CD4-positive, alpha-beta T cell treated with Interleukin-4 for 4 hours (primary cell): ENCODE data around the gene DLAT.
A peak's percentile ranks its signal among the peaks of the same experiment; 100 is the strongest.
"Not testable (repeated sequence)": the region's sequence is repeated elsewhere in the genome, so short reads cannot be mapped to it uniquely, and the experiment has no call there.

ENCODE experiments used
- DNase-seq: peaks from one replicate; pipeline ENCODE4 v3.0.0-alpha.2; 2020

The DLAT gene

DNA sequence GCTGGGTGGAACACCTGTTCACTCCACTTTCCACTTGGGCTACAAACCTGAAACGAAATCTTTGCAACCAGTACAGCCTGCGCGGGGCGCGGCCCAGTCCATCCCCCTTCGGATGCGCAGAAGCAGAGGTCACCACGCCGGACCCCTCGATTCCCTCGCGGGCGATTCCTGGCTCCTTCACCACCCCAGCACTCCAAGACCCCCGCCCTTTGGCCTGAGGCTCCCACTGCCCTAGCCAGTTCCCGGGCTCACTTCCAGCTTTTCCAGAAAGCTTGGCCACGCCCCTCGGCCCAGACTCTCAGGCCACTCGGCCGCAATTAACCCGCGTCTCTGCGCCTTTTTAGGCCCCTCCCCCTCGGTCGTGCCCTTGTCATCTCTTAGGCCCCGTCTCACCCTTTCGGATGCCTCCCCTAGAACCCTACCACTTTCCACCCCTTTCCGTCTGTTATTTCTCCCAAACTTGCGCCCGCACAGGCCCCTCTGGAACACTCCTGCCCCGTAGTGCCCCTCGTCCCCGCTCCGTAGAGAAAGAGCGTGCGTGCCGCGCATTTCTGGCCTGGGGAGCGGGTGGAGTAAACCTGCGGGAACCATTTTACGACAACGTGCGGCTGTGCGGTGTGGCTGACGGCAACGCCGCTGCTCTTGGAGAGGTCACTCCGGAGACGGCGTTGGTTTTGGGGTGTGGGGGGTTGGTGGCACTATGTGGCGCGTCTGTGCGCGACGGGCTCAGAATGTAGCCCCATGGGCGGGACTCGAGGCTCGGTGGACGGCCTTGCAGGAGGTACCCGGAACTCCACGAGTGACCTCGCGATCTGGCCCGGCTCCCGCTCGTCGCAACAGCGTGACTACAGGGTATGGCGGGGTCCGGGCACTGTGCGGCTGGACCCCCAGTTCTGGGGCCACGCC, at the start of gene DLAT:
Gene DLAT, plus strand, starts transcription at position 636 of the 906 bp plus-strand sequence. Its CDS starts 65 bp downstream, at position 701.
- peak; percentile 86 for DNase-seq

DNA sequence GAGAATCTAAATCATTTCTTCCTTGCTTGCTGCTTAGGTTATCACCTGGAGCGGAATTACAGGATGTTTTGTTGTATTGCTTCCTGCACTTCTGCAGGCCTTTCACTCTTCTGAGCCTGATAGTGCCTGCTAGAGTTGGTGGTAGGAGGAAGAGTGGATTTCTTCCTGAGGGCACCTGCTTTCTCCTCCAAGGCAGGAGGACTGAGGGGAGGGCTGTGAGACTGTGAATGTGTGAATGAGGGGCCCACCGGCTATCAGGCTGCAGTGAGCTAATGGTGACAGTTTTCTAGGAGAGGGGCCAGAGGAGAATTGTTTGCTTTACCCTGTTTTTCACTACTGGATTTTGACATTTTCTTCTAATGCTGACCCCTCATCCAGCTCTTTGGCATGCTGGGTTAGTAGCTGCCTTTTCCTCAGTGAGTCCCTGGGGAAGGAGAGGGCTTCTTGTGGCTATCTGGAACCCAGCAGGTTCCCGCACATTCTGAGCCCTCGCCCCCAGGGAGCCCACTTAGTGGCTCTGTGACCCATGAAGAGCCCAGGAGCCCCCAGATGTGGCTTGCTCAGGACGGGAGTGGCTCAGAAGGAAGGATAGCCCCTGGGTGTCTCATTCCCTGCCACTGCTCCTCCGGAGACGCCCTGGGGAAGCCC, 49.0 kb upstream of the DLAT start:
- DNase-seq: no peak

GRCh38 chr11:111976767-111977145, 48.5 kb upstream of the DLAT start:
- DNase-seq: no peak

DNA sequence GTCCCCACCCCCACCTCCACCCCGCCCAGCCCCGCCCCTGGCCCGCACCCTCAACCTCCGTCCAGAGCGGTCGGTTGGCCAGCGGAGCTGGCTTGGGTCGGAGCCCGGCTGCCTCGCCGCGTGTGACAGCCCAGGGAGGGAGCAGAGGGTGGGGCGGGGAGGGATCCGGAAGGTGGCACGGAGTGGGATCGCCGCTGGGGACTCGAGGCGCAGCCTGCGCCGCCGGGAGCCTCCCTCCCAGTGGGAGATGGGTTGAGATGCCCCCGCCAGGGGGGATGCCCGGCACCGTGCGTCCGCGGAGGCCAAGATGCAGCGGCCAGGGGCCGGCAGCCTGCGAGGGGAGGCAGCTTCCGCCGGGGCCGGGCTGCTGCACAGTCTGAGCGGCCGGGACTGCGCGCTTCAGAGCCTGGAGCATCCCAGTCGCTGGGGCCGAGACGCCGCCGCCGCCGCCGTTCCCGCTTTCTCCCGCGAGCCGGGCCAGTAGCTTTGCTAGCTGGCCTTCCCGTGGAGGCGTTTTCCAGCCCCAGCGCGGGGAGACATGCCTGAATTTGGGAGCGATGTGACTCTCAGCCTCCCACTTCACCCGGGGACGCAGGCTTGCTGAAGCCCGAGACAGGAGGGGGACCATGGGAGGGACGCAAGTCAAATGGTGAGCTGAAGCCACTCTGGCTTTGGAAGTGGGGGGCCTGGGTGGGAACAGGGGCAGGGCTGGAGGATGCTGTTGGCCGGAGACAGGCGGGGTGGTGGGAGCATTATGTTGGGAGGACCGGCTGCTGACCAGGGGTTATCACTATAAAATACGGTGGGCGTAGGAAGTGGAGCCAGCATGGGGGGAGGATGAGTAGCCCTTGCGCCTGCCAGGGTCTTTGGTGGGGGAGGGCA, 47.8 kb upstream of the DLAT start:
- no peak for DNase-seq

DNA sequence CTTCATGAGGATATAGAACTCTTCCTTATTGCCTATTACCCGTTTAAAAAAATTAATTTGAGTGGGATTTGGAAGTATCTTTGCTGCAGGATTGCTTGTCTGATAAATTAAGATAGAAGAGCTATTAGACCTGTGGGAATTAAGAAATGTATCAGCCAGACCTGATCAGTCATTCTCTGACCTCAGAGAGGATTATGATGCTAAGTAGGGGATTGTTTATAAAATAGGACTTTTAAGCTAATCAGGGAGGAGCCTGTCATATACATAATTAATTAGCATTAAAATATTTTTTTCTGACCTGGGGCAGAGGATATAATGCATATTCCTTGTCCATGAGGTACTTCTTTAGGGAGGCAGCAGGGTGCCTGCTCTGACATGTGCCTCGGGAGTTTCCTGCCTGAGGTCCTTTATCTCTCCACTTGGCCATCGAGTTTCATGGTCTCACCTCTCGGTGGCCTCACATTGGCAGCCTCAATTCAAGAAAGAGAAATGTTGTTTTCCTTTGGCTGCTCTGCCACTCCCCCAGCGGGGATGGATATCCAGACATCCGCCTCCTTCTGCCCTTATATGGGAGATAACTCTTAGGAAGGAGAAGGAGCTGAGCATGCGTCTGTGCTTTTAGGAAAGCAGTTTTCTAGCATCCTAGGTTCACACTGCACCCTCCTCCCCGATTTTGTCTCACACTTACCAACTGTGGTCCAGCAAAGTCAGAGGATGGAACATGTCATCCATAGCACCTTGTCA, 47.0 kb upstream of the DLAT start:
- DNase-seq: no peak

DNA sequence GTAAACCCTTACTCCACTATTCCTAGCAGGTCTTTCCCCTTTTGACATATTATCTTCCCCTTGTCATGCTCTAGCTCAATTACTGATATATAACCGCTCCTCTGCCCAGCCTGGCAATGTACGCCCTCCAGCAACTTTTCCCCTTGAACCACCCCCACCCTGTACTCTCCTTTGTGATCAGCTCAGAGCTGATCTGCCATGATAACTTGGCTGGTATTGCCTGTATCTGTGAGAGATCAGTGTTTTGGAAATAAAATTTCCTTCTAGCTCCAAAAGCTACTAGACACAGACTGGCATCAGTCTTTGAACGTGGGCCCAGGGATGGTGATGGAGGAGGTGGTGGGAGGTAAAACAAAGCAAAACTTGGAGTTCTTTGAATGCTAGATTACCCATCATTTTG, 45.1 kb upstream of the DLAT start:
- DNase-seq: no peak

DNA sequence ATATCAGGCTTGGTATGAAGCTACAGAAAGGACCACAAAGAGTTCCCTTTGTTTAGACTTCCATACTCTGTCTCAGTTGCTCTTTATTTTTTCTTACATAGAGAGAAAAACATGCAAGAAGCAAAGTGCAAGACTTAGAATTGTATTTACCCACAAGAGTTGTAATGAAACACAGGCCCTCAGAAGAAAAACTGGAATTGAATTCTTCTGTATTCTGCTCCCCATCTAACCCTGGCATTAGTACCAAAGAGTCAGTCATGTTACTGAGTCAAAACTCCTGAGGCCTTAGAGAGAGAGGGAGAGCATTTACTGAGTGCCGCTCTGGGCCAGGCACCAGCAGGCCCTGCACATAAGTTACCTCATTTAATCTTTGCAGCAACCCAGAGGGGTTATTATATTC, 43.9 kb upstream of the DLAT start:
- no peak for DNase-seq

GRCh38 chr11:111982019-111982464, 43.2 kb upstream of the DLAT start:
- DNase-seq: peak; percentile 42

DNA sequence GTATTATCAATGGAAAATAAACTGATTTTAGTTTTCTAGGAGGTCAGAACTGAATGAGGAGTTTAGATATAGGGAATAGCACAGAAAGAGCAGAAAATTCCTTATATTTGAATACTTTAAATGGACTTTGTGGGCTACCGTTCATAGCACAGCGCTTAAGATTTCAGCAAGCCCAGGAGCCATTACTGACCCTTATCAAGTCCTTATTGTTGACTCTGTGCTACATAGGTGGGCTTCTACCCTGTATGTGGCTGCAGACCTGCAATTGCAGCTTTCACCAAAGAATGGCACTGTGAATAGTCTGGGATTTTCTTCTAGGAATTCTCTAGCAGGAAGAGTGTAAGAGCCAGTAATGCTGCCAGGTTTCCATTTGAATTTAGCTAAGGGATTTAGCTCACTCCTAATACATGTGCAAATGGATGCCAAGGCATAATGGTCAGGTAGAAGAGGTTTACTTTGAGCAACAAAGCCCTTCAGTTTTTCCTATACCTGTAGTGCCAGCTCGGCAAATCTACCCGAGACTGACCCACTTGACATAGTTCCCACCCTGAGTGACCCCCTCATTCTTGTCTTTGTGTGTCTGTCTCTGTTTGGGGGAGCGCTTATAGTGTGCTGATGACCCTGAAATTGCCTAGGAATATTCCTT, 42.5 kb upstream of the DLAT start:
- no peak for DNase-seq

- no peak for DNase-seq
Measured at GRCh38 chr11:111983187-111983986, 41.8 kb upstream of the DLAT start.

DNA sequence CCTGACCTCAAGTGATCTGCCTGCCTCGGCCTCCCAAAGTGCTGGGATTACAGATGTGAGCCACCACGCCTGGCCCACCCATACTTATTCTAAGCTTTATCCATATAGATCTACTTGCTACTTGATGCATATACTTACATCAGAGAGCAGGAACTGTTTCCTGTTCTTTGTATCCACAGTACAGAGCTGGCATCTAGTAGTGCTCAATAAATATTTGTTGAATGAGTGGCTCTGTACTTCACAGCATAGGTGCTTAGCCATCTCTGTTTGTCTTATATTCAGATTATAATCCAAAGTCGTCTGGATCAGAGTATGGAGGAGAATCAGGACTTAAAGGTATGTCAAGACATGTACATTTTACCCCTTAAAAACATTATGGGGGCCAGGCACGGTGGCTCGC, 38.6 kb upstream of the DLAT start:
- DNase-seq: no peak

DNA sequence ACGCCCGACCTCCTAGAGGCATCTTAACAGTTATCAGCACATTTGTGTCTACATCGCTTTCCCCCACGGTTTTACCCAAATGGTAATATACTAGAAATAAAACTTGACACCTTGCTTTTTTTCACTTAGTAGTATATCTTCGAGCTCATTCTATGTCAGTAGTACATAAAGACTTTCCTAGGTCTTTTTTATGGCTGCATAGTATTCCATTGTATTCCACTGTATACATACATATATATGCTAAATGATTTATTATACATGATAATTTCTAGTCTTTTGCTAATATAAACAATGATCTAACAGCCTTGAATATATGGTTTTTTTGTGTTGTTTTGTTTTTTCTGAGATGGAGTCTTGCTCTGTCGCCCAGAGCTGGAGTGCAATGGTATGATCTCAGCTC, 34.8 kb upstream of the DLAT start:
- no peak for DNase-seq

- no peak for DNase-seq
Measured at GRCh38 chr11:111992206-111992855, 32.9 kb upstream of the DLAT start.

DNA sequence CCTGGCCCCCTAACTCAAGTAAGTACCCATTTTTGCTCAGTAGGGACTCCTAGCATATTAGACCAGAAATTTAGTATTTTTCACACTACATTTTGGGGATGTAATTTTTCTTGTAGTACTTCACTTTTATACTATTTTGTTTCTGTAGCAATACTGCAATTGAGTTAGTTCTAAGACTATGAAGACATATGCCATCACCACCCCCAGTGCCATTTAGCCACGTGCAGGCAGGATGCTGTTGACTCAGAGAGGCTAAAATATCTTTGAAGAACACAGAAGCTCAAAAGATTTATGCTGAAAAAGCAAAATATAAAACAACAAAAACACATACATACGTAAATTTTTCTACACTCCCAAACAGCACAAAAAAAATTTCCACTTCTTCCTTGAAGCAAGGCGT, 29.1 kb upstream of the DLAT start:
- no peak for DNase-seq

DNA sequence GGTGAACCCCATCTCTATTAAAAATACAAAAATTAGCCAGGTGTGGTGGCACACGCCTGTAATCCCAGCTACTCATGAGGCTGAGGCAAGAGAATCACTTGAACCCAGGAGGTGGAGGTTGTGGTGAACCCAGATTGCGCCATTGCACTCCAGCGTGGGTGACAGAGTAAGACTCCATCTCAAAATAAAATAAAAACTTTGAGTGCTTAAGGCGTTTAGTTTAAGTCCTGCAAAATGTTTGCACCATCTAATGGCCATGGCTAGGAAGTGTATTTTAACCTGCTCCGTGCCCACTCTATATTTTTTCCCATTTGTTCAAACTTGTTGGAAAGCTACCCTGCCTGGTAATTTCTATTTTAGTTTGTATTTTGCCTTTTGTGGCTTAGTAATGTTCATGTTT, 28.5 kb upstream of the DLAT start:
- DNase-seq: not testable (repeated sequence)

GRCh38 chr11:111999111-111999510, 26.1 kb upstream of the DLAT start:
- no peak for DNase-seq

- no peak for DNase-seq
Measured at GRCh38 chr11:112000703-112001102, 24.5 kb upstream of the DLAT start.

DNA sequence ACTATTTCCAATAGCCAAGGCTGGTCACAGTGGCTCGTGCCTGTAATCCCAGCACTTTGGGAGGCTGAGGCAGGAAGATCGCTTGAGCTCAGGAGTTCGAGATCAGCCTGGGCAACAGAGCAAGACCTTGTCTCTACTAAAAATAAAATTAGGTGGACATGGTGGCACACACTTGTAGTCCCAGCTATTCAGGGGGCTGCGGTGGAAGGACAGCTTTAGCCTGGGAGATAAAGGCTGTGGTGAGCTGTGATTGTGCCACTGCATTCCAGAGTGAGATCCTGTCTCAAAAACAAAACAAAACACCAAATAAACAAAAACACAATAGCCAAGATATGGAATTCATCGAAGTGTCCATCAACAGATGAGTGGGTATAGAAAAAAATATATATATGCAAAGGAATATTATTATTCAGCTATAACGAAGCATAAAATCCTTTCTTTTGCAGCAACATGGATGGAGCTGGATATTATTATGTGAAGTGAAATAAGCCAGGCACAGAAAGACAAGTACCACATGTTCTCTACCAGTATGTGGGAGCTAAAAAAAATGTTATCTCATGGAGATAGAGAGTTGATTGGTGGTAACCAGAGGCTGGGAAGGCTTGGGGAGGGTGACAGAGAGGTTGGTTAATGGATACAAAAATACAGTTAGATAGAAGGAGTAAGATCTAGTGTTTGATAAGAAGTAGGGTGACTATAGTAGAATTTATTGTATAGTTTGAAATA, 22.6 kb upstream of the DLAT start:
- no peak for DNase-seq

- peak; percentile 7 for DNase-seq
Measured at GRCh38 chr11:112004389-112004788, 20.8 kb upstream of the DLAT start.
